ENCODE results near the gene IL22. TPM values are rescaled to one million over a fixed set of nuclear protein-coding genes. Genes with fewer than 3 reads are reported as not detected.

The IL22 gene
- total and polyA plus RNA-seq, 2 donors (not counting 1 experiment from before 2014, with no cell fraction given): not detected

DNA sequence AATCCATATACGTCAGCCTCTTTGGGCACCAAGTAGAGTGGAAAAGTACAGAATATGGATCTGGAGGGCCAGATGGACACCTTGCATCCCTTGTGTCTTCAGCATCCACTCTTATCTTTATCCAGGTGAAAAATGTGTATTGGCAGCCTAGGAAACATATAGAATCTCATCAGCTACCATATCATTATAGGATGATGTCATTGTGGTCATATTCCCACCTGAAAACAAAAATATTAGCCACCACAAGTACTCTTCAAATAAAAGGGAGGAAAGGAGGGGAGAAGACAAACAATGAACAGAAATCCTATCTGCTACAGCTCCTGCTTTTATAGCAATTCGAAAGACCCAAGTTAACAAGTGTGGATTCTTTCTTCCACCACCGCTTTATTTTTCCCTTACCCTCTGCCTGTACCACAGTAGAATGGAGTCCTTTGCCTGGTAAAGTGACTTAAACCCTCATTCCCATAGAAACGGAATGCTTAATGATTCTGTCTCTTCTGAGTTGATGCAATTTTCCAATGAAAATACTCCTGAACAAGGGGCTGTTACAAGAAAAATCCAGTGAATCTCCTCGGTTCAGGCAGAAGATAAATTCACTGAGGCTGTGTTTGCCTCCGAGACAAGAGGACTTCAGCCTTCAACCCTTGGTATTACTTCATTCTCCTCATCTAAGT lies 14.0 kb downstream of the IL22 start:
- Mint-ChIP-seq H3K4me1 (peaks cover 35% of the 10 kb centered on the region), H3K4me3 (no peak overlapping the region), H3K27me3 (no peaks in the 10 kb centered on the region), H3K27ac (no peak overlapping the region), H3K9me3 (ENCODE audit: insufficient read depth) (no peaks in the 10 kb centered on the region)
- POLR2A ChIA-PET: no interaction called here
- ATAC-seq (ENCODE audit: low read depth) (no peak), DNase-seq (no peak)
- TF ChIP-seq, protein P1, sequence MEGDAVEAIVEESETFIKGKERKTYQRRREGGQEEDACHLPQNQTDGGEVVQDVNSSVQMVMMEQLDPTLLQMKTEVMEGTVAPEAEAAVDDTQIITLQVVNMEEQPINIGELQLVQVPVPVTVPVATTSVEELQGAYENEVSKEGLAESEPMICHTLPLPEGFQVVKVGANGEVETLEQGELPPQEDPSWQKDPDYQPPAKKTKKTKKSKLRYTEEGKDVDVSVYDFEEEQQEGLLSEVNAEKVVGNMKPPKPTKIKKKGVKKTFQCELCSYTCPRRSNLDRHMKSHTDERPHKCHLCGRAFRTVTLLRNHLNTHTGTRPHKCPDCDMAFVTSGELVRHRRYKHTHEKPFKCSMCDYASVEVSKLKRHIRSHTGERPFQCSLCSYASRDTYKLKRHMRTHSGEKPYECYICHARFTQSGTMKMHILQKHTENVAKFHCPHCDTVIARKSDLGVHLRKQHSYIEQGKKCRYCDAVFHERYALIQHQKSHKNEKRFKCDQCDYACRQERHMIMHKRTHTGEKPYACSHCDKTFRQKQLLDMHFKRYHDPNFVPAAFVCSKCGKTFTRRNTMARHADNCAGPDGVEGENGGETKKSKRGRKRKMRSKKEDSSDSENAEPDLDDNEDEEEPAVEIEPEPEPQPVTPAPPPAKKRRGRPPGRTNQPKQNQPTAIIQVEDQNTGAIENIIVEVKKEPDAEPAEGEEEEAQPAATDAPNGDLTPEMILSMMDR (IDR thresholded peaks at IDR 0.05): no peak
- Histone ChIP-seq H4K20me1 (ENCODE audit: control insufficient read depth, insufficient read depth, low read length, poor library complexity, severe bottlenecking) (no peaks in the 10 kb centered on the region), H3K27ac (ENCODE audit: low read length in 2 of 2) (no peak overlapping the region), H3K36me3 (replicated peaks in 1 of 2; ENCODE audit: control extremely low read depth in 1 of 2, control insufficient read depth in 1 of 2, extremely low read depth in 1 of 2, insufficient read depth in 2 of 2, low read length in 1 of 2) (no peaks in the 10 kb centered on the region), H3K9ac (ENCODE audit: low read length) (no peak overlapping the region), H3K79me2 (ENCODE audit: control insufficient read depth, insufficient read depth, low read length) (no peaks in the 10 kb centered on the region), H3K4me1 (ENCODE audit: control insufficient read depth in 2 of 2, insufficient read depth in 2 of 2, low read length in 2 of 2) (peaks cover 28 to 34% of the 10 kb centered on the region in 2 donors), H3K9me3 (ENCODE audit: control extremely low read depth in 1 of 3, control insufficient read depth in 2 of 3, insufficient read depth in 1 of 3, low read length in 2 of 3) (no peaks in the 10 kb centered on the region), H3K27me3 (replicated peaks in 1 of 4; ENCODE audit: control extremely low read depth in 1 of 4, control insufficient read depth in 3 of 4, insufficient read depth in 4 of 4, low read length in 3 of 4) (no peaks in the 10 kb centered on the region), H3K4me2 (replicated peaks; ENCODE audit: low read depth, low read length, poor library complexity, severe bottlenecking) (no peak overlapping the region), H2AFZ (ENCODE audit: insufficient read depth, low read depth, low read length, poor library complexity, severe bottlenecking) (no peak overlapping the region), H3K4me3 (ENCODE audit: control extremely low read depth in 1 of 5, extremely low read depth in 1 of 5, insufficient read depth in 1 of 5, low read depth in 2 of 5, low read length in 4 of 5) (no peak overlapping the region)
- CTCF ChIA-PET: interaction anchor here (1.2 to 3.6 kb wide), 3 partner anchors 8 to 76 kb away, joined by 4 to 28 read pairs (median 6); no protein-coding TSS in a partner anchor
- intact Hi-C loops (cut with micrococcal nuclease): no loop called here
- 100% methylated on average over 2 of the region's 6 CpGs for WGBS (ENCODE audit: insufficient coverage)

- H3K9me3 ChIP-seq (ENCODE audit: control extremely low read depth in 1 of 3, control insufficient read depth in 2 of 3, insufficient read depth in 1 of 3, low read length in 2 of 3): no peaks in the 10 kb centered on the region
- DNase-seq (no peak), ATAC-seq (ENCODE audit: low read depth) (no peak)
- 7% methylated on average over 2 of the region's 2 CpGs for WGBS (ENCODE audit: insufficient coverage)
- TF ChIP-seq EZH2 (IDR thresholded peaks at IDR 0.05; ENCODE audit: borderline replicate concordance, insufficient read depth, low read depth, low read length, poor library complexity, severe bottlenecking): no peak
- TF ChIP-seq, protein P1 (IDR thresholded peaks at IDR 0.05): no peak
- CTCF ChIA-PET: interaction anchor here (0.9 to 4.5 kb wide), 3 partner anchors 14 to 94 kb away, joined by 3 to 35 read pairs (median 14); partner anchors contain the start of genes IL26 and MDM1
- no peaks in the 10 kb centered on the region for H3K36me3 ChIP-seq (replicated peaks in 1 of 2; ENCODE audit: control extremely low read depth in 1 of 2, control insufficient read depth in 1 of 2, extremely low read depth in 1 of 2, insufficient read depth in 2 of 2, low read length in 1 of 2)
- Mint-ChIP-seq H3K4me1 (peaks cover 35% of the 10 kb centered on the region), H3K9me3 (ENCODE audit: insufficient read depth) (no peaks in the 10 kb centered on the region), H3K27me3 (no peaks in the 10 kb centered on the region), H3K4me3 (peak overlapping the region; percentile 91), H3K27ac (peak overlapping the region; percentile 91)
- H3K9ac ChIP-seq (ENCODE audit: low read length): no peak overlapping the region
- intact Hi-C loops (cut with micrococcal nuclease): loop anchor here (2.0 kb wide), 2 partner anchors 373 to 695 kb away; partner anchors contain the start of genes CPM and RAP1B
- H3K79me2 ChIP-seq (ENCODE audit: control insufficient read depth, insufficient read depth, low read length): no peaks in the 10 kb centered on the region
- H3K4me1 ChIP-seq (ENCODE audit: control insufficient read depth in 2 of 2, insufficient read depth in 2 of 2, low read length in 2 of 2): peaks cover 28 to 34% of the 10 kb centered on the region in 2 donors
- POLR2A ChIA-PET: no interaction called here
- H3K27ac ChIP-seq (ENCODE audit: low read length in 2 of 2): peak overlapping the region in 1 of 2 donors; percentile 78
- H3K4me2 ChIP-seq (replicated peaks; ENCODE audit: low read depth, low read length, poor library complexity, severe bottlenecking): peak overlapping the region; percentile 76
- H3K4me3 ChIP-seq (ENCODE audit: control extremely low read depth in 1 of 5, extremely low read depth in 1 of 5, insufficient read depth in 1 of 5, low read depth in 2 of 5, low read length in 4 of 5): no peak overlapping the region
- H4K20me1 ChIP-seq (ENCODE audit: control insufficient read depth, insufficient read depth, low read length, poor library complexity, severe bottlenecking): no peaks in the 10 kb centered on the region
- H3K27me3 ChIP-seq (replicated peaks in 1 of 4; ENCODE audit: control extremely low read depth in 1 of 4, control insufficient read depth in 3 of 4, insufficient read depth in 4 of 4, low read length in 3 of 4): no peaks in the 10 kb centered on the region
- peak overlapping the region; percentile 92 for H2AFZ ChIP-seq (ENCODE audit: insufficient read depth, low read depth, low read length, poor library complexity, severe bottlenecking)
Measured at GRCh38 chr12:68237619-68238018, 15.8 kb downstream of the IL22 start.
